PC-3 (cell line): ENCODE data around the gene LRFN3.

Experiments used
- CTCF ChIP-seq: fragments of 300-600 bp; sonication (generic); conservative IDR thresholded peaks from 2 replicates; pipeline ENCODE4 v1.5.1; 2017; ENCODE audit warnings: antibody characterized with exemption, low read depth, mild to moderate bottlenecking, low read length
- EZH2 ChIP-seq: fragments of 300-600 bp; sonication (generic); IDR thresholded peaks from one replicate; pipeline ENCODE4 v1.6.1; 2017; ENCODE audit warnings: antibody characterized with exemption, mild to moderate bottlenecking, low read length; ENCODE audit not compliant: unreplicated experiment
- EZH2phosphoT487 ChIP-seq: fragments of 300-600 bp; sonication (generic); IDR thresholded peaks from 2 replicates; pipeline ENCODE4 v1.6.1; 2018; ENCODE audit warnings: mild to moderate bottlenecking, antibody characterized with exemption, low read length, borderline replicate concordance

GRCh38 chr19:35897706-35898451 lies 38.3 kb upstream of the LRFN3 start:
- TF ChIP-seq CTCF = no peak
- TF ChIP-seq EZH2phosphoT487 = no peak
- TF ChIP-seq EZH2 = no peak
